Measurements from ENCODE around the gene FAU. TPM values are rescaled to one million over a fixed set of nuclear protein-coding genes. Genes with fewer than 3 reads are reported as not detected.
"Not testable (repeated sequence)": the region's sequence is repeated elsewhere in the genome, so short reads cannot be mapped to it uniquely, and the experiment has no call there.

Gene FAU
- polyA plus RNA-seq, 2 of the 4 experiments (the other 2 are of a cell fraction) = 591 to 878 TPM

DNA sequence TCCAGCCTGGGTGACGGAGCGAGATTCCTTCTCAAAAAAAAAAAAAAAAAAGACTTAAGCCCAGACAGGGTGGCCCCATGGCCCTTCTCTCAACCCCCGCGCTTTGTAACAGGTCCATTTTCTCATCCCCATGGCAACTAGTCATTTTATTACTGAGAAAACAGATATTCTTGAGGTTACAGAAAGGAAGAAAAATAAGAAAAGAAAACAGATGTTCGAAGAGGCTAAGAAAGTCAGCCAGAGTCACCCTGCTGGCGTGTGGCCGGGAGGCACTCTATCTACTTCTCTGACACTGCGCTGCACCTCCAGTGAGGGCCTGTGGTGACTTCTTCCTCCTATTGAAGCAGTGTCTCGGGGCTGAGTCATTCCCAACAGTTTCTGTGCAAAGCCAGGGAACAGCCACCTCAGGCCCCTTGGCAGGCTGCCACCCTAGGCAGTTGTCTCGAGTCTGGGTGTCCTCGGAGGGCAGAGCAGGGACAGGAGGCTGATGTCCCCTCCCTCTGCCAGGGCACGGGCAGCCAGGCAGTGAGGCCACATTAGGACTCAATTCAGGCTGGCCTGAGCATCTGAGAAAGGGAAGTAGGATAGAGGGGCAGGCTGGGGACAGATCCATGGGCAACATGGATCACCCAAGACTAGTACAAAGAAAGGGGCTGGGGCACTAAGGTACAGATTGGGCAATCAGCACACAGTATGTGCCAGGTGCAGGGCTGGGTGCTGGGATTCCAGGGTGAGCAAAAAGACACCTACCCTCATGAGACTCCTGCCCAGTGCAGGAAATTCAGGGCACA, 28.8 kb upstream of the FAU start (continued):
- TF ChIP-seq FOSL2 (IDR thresholded peaks at IDR 0.05) (peak; percentile 41; the same call in 1 of the 2 replicates), FOSL2 (CRISPR knock-in tag; IDR thresholded peaks at IDR 0.05) (peak; percentile 68), CHD2 (IDR thresholded peaks at IDR 0.05; ENCODE audit: low read length, partially characterized antibody) (no peak), RNF2 (IDR thresholded peaks at IDR 0.05; ENCODE audit: borderline replicate concordance, low read depth) (no peak), JUNB (IDR thresholded peaks at IDR 0.05) (no peak), KDM5A (IDR thresholded peaks at IDR 0.05) (no peak), EHF (CRISPR knock-in tag; IDR thresholded peaks at IDR 0.05) (no peak), ZSCAN20 (CRISPR knock-in tag; IDR thresholded peaks at IDR 0.05) (no peak), FOSB (CRISPR knock-in tag; IDR thresholded peaks at IDR 0.05) (no peak), CHD4 (IDR thresholded peaks at IDR 0.05; ENCODE audit: borderline replicate concordance) (no peak), ZFP36 (IDR thresholded peaks at IDR 0.05; ENCODE audit: borderline replicate concordance, partially characterized antibody) (no peak), NR3C1 (IDR thresholded peaks at IDR 0.05) (no peak), EP300 (IDR thresholded peaks at IDR 0.05) (no peak), ZC3H11A (IDR thresholded peaks at IDR 0.05) (no peak)
- TF ChIP-seq, protein P1, sequence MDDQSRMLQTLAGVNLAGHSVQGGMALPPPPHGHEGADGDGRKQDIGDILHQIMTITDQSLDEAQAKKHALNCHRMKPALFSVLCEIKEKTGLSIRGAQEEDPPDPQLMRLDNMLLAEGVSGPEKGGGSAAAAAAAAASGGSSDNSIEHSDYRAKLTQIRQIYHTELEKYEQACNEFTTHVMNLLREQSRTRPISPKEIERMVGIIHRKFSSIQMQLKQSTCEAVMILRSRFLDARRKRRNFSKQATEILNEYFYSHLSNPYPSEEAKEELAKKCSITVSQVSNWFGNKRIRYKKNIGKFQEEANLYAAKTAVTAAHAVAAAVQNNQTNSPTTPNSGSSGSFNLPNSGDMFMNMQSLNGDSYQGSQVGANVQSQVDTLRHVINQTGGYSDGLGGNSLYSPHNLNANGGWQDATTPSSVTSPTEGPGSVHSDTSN (IDR thresholded peaks at IDR 0.05) = no peak

DNA sequence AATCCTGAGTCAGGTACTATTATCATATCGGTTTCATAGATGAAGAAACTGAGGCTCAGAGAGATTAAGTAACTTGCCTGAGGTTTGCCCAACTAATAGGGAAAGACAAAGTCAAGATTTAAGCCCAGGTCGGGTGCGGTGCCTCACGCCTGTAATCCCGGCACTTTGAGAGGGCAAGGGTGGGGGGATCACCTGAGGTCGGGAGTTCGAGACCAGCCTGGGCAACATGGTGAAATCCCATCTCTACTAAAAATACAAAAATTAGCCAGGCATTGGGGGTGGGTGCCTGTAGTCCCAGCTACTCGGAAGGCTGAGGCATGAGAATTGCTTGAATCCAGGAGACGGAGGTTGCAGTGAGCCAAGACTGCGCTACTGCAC, 28.2 kb upstream of the FAU start:
- H3K4me2 ChIP-seq = peak overlapping the region; percentile 67

DNA sequence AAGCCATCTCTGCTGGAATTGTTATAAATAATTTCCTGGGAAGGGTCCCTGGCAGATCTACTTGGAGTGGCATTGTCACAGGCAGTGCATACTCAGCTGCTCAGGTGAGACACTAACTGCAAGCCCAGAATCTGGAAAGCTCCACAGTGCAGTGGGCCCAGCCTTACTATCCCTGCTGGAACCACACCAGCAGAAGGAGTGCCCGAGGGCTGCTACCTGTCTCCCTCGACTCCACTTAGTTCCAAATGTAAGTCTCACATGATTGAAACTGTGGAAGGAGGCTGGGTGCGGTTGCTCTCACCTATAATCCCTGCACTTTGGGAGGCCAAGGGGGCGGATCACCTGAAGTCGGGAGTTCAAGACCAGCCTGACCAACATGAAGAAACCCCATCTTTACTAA, 26.7 kb upstream of the FAU start:
- DNase-seq (ENCODE audit: low read depth in 1 of 2, low spot score in 1 of 2) = no peak
- TF ChIP-seq NFE2L2 (conservative IDR thresholded peaks at IDR 0.05; ENCODE audit: low read length) = no peak
- TF ChIP-seq, protein P2, sequence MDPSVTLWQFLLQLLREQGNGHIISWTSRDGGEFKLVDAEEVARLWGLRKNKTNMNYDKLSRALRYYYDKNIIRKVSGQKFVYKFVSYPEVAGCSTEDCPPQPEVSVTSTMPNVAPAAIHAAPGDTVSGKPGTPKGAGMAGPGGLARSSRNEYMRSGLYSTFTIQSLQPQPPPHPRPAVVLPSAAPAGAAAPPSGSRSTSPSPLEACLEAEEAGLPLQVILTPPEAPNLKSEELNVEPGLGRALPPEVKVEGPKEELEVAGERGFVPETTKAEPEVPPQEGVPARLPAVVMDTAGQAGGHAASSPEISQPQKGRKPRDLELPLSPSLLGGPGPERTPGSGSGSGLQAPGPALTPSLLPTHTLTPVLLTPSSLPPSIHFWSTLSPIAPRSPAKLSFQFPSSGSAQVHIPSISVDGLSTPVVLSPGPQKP (IDR thresholded peaks at IDR 0.05; ENCODE audit: low read depth, low read length) = no peak
- no peak for TF ChIP-seq EHMT2 (IDR thresholded peaks at IDR 0.05; ENCODE audit: low read depth)
- no peak for TF ChIP-seq JUNB (IDR thresholded peaks at IDR 0.05)
- no peak for TF ChIP-seq HOXB13 (CRISPR knock-in tag; IDR thresholded peaks at IDR 0.05; ENCODE audit: low read depth)
- TF ChIP-seq MYC (IDR thresholded peaks at IDR 0.05; ENCODE audit: borderline replicate concordance, low read length) = no peak
- no peak for TF ChIP-seq FOSB (CRISPR knock-in tag; IDR thresholded peaks at IDR 0.05)
- TF ChIP-seq E2F6 (IDR thresholded peaks at IDR 0.05; ENCODE audit: borderline replicate concordance, low read depth) = no peak
- TF ChIP-seq MAZ (IDR thresholded peaks at IDR 0.05; ENCODE audit: borderline replicate concordance, low read depth, low read length) = no peak
- no peak for TF ChIP-seq CHD2 (IDR thresholded peaks at IDR 0.05; ENCODE audit: low read length, partially characterized antibody)
- no peak for TF ChIP-seq SMC3 (IDR thresholded peaks at IDR 0.05)
- no peak for TF ChIP-seq ZSCAN20 (CRISPR knock-in tag; IDR thresholded peaks at IDR 0.05)
- no peak for TF ChIP-seq HEYL (CRISPR knock-in tag; IDR thresholded peaks at IDR 0.05)
- TF ChIP-seq MAFK (IDR thresholded peaks at IDR 0.05; ENCODE audit: partially characterized antibody) = no peak
- TF ChIP-seq HOXB5 (CRISPR knock-in tag; IDR thresholded peaks at IDR 0.05) = no peak
- TF ChIP-seq RAD21 (conservative IDR thresholded peaks at IDR 0.05 in 1 of 2, IDR thresholded peaks at IDR 0.05 in 1 of 2) = no peak
- TF ChIP-seq KDM1A (IDR thresholded peaks at IDR 0.05; ENCODE audit: low read depth) = no peak
- TF ChIP-seq HDAC2 (IDR thresholded peaks at IDR 0.05) = no peak
- no peak overlapping the region for H3K27ac ChIP-seq
- peaks cover 19% of the 10 kb centered on the region for H3K4me1 ChIP-seq
- WGBS (ENCODE audit: missing lambda C conversion rate) = 88% methylated on average over 5 of the region's 5 CpGs
- no peak overlapping the region for H3K4me3 ChIP-seq
- ChIA-PET CTCF (interaction anchor here (0.6 to 3.2 kb wide), 4 partner anchors 12 to 126 kb away, joined by 3 to 19 read pairs (median 4); no protein-coding TSS in a partner anchor), POLR2A (interaction anchor here (2.4 kb wide), 1 partner anchor 14 kb away, joined by 7 read pairs; no protein-coding TSS in a partner anchor)
- no peak for FAIRE-seq
- H3K9me3 ChIP-seq = peaks cover 8% of the 10 kb centered on the region
- ATAC-seq = no peak
- no peak overlapping the region for H3K4me2 ChIP-seq

More for the DNA sequence above, 28.2 kb upstream of the FAU start:
- CTCF ChIA-PET = interaction anchor here (0.7 to 1.3 kb wide), 2 partner anchors 35 to 48 kb away, joined by 3 to 4 read pairs; no protein-coding TSS in a partner anchor
- DNase-seq (ENCODE audit: low read depth in 1 of 2, low spot score in 1 of 2); H3K9me3 ChIP-seq; POLR2A ChIA-PET; H3K4me3 ChIP-seq; FAIRE-seq; ATAC-seq: not testable (repeated sequence)
- Histone ChIP-seq H3K27ac (peak overlapping the region; percentile 76 to 82), H3K4me1 (peaks cover 19% of the 10 kb centered on the region)
- WGBS (ENCODE audit: missing lambda C conversion rate) = 78% methylated on average over 10 of the region's 10 CpGs

All from A549 (cell line).